NCI-H1930 (cell line): ENCODE measurements around the gene CEP85L.

Experiments
- DNase-seq, 2 experiments: peaks; one replicate each; lab custom pipeline; 2025; lab: John Stamatoyannopoulos, UW

Gene CEP85L

DNA sequence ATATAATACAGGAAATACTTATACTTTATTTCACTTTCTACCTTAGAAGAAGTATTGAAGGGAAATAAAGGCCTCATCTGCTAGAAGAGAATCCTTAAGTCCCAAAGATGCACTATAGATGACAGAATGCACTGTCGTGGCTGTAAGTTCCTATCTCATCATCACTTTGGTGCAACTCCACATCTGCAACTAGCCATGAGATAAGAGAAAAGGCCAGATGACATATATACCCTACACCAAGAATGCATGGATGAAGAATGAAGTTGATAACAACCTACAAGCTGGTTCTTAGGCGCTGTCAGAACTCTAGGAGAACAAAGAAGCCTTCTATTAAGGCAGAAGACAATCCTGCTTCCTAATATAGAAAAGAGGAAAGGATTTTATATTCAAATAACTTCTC, 114.9 kb downstream of the CEP85L start:
- DNase-seq = no peak

DNA sequence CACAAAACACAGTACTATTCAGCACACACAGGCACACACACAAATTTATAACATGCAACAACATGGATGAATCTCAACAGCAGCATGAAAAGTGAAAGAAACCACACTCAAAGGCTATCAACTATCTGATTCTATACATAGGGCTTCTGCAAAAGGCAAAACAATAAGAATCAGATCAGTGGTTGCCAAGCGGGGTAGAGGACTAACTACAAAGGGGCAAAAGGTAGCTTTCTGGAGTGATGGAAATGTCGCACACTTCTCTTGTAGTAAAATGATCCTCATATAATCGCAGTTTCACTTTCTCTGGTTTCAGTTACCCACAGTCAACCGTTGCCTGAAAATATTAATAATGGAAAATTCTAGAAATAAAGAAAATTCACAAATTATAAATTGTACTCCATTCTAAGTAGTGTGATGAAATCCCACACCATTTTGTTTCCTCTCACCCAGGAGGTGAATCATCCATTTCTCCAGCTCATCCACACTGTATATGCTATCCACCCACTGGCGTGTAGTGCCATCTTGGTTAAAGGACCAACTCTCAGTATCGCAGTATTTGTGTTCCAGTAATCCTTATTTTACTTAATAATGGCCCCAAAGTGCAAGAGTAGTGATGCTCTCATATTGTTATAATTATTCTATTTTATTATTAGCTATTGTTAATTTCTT, 116.1 kb downstream of the CEP85L start:
- DNase-seq = no peak

DNA sequence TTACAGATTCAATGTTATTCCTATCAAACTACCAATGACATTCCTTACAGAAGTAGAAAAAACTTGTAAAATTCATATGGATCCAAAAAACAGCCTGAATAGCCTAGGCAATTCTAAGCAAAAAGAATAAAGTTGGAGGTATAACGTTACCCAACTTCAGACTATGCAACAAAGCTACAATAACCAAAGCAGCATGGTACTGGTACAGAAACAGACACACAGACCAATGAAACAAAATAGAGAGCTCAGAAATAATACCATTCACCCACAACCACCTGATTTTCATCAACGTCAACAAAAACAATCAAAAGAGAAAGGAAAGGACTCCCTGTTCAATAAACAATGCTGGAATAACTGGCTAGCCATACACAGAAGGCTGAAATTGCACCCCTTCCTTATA, 120.4 kb downstream of the CEP85L start:
- DNase-seq = no peak

DNA sequence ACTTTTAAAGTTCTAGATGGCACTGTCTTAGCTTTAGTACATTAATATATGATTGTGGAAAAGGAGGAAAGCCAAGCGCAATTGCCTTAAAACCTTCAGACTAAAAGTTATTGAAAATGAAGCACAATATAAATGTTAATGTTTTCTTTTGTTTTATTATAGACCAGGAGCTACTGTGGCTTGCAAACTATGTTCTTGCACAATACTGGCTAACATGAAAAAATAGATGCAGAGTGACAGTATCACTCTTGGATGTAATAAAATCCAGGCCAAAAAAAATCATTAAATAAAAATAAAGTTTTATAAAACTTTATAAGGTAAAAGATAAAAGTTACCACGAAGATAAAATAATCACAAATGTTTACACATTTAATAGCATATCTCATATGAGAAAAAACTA, 121.6 kb downstream of the CEP85L start:
- DNase-seq = no peak

DNA sequence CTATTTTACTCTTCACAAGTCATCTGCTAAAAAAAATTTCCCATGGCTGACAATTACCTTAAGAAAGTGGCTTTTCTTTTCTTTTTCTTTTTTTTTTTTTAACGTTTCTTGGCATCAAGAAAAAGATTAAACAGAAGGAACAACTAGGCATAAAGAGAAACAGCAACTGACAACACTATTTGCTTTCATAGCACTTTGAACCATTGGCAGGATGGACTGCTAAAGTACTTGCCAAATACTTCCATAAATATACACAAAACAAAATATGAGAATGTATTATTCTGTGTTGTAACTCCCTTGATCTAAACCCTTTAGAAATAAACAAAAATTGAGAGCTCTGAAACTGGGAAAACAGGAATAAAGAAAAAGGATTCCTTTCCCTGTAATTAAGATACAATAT, 123.3 kb downstream of the CEP85L start:
- no peak for DNase-seq

DNA sequence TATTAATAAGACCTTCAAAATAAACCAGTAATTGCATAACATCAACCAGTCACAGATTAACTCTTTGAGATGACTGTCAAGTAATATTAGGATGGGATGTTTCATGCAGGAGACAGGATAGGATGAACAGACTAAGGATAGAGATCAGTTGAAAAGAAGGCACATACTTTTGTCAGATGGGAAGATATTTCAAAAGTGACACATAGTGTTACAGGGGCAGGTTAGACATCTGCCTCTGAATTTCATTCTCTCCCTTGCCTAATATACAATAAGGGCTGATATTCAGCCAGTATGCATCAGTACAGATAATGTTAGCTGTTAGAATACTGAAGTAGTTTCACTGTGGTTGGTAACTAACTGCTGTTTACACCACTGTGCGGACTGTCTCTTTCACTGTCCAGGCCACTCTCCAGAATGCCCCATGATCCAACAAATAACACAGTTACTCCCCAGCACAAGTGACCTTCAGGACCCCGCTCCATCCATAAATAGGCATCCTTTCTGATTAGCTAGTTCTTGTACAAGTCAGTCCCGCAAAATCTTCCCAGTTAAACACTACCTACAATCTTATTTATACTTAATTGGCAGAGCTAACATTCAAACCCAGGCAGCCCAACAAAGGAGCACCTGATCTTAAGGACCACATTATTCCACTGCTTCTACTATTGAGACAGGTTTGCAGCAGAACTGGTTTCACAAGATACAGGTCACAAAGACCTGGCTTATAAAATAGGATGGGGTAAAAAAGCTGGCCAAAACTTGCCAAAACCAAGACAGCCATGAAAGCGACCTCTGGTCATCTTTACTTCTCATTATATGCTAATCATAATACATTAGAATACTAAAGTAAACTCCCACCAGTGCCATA, 125.2 kb downstream of the CEP85L start:
- no peak for DNase-seq

DNA sequence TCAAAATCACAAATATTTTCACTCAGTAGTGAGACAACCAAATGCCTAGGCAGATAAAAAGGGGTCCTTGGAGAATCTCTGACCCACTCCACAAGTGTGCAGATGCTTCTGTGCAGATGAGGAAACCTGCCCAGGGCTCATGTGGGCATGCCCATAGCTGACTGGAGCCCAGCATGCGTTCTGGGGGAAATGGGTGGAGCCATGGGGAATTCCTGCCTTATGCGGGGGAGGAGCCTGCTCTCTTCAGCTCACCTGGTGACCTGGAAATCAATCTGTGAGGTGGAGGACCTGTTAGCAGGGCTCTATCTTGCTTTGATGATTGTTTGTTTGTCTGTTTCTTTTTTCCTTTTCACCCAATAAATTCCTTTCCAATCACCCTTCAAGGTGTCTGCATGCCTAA, 126.7 kb downstream of the CEP85L start:
- no peak for DNase-seq

DNA sequence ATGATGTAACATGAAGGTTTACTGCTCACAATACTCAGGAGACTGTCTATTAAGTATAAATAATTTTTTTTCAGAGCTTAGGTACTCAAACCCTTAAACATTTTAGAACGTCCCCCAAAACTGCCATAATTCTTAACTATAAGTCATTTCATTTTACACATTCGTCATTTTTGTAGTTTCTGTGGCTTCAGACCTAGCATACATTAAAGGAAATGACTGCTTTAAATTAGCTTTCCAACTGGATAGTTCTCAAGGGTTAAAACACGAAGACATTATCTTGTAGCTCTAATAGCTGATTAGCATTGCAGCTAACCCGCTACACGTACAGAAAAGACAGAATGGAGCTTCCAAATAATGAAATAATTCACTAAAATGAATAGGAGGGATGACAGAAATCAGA, 128.2 kb downstream of the CEP85L start:
- no peak for DNase-seq

DNA sequence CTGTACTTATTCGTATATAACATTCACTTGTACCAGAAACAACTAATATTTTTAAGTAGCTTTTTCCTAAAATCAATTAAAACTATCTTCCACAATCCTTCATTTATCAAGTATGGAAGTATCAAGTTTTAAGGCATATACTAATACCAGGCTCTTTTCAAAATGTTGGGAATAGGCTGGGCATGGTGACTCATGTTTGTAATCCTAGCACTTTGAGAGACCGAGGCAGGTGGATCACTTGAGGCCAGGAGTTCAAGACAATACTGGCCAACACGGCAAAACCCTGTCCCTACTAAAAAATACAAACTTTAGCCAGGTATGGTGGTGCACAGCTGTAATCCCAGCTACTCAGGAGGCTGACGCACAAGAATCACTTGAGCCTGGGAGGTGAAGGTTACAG, 129.0 kb downstream of the CEP85L start:
- DNase-seq = no peak

DNA sequence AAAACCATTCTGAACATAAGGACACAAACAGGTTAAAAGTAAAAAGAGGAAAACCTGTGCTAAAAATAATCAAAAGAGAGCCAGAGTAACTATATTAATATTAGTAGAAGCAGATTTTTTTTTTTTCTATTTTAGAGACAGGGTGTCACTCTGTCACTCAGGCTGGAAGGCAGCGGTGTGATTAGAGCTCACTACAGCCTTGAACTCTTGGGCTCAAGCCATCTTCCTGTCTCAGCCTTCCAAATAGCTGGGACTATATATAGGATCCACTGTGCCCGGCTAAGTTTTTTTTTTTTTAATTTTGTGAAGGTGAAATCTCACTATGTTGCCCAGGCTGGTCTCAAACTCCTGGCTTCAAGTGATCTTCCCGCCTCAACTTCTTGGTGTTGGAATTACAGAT, 136.7 kb downstream of the CEP85L start:
- no peak for DNase-seq

DNA sequence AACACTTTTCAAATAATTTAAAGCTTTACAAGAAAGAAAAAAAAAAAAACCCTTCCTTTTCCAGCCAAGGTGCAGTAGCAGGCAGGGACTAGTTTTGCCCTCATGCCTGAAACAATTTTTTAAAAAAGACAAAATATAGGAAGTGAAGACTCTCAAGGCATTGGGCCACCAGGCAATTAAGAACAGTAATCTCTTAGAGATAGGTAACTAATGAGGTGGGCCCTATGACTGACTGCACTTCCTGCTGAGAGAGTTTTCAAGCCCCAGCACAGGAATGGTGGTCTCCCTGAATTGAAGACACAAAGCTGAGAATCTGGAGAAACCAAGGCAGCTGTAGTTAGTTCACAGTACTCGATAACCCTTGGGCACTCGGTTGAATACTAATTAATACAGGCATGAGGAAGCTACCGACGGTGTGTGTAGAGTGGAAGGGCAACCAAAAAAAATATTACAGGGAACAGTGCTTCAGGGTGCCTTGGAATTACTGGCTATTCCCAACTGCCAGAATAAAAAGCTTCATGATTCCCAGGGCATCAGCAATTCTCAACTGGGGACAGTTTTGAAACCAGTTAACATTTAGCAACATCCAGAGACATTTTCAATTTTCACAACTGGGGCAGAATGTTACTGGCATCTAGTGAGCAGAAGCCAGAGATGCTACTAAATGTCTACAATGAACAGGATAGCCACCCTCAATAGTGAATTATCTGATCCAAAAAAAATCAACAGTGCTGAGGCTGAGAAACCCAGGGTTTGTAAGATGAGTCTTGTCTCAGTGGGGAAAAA, 139.3 kb downstream of the CEP85L start:
- DNase-seq = no peak

DNA sequence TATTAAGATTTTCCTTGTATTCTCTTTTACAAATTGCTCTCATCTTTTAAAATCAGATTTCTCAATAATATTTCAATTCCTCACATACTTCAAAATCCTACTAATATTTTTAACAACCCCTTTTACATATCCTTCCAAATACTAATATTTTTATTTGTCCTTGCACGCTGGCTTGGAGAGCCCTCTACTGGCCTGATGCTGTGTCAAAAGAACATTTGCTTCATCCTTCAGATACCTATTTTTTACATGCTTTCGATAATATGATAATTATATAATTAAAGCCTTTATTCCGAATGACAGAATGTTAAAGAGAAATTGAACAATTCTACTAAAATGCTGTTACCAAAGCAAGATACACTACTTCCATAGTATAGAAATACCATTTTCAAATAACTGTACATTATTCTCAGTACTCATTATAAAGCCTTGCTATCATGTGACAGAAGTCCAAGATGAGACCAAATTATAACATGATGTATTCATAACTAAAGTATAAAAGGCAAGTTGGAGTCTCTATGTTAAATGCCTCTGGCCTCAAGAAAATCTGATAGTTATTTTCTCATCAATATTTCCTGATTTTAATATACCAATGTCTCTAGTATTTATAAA, 142.3 kb downstream of the CEP85L start:
- peak in 1 of 2 experiments; percentile 9 for DNase-seq

DNA sequence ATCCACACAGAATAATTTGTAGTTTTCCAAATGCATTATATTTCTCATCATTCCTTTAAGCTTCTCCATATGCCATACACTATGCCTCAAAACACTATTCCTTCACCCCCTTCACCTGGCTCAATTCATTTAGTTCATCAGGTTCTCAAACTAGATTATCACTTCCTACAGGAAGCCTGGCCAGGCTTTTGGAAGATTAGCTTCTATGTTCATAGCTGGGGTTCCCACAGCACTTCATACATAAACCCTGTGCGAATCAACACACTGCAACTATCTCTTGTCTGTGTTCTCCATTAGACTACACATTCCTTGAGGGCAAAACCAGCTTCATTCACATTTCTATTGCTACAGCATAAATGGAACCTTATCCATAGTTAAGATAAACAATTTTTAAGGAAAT, 143.8 kb downstream of the CEP85L start:
- DNase-seq = no peak

DNA sequence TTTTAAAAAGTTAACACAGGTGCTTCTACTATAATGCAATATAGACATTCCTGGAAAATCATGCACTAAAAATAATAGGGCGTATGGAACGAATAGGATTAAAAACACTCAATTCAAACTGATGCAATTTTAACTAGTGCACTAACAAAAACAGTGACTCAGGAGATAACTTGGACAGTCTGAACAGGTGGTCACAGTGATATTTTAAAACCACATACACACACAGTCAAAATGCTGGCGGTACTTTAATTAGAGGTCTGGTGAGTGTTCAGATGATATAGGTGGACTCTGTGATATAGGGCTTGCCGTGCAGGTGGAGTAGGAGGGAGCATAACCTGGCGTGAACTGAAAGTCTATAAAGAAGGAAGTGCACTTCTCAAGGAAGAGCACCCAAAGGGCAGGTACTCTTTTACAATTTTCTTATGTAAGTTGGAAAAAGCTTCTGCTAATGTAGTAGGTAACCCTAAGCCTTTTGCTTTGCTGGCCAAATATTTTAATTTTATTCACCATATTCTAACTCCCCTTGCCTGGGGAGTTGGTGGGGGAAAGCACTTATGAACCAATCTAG, 145.2 kb downstream of the CEP85L start:
- DNase-seq = no peak

DNA sequence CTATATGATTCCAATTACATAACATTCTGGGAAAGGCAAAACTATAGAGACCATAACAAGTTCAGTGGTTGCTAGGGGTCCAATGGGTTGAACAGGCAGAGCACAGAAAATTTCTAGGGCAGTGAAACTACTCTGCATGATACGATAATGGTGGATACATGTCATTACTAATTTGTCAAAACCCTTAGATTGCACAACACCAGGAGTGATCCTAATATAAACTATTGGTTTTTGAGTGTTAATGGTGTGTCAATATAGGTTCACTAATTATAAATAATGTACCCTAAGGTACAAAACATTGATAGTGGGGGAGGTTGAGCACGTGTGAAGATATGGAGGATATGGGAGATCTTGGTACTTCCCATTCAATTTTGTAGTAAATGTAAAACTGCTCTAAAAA, 145.7 kb downstream of the CEP85L start:
- no peak for DNase-seq

DNA sequence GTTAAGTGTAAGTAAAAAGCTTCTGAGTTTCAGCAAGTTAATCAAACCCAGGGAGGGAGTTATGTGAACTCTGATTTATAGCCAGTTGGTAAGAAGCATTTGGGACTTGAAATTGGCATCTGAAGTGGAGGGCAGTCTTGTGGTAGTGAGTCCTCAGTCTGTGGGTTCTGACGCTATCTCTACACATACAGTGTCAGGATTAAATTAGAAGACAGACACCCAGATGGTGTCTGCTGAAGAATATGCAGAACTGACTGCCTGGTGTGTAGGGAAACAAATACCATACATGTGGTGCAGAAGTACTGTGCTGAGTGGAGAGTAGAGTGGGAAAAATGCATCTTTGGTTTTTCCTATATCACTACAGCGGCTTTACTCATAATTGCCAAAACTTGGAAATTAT, 146.8 kb downstream of the CEP85L start:
- no peak for DNase-seq

DNA sequence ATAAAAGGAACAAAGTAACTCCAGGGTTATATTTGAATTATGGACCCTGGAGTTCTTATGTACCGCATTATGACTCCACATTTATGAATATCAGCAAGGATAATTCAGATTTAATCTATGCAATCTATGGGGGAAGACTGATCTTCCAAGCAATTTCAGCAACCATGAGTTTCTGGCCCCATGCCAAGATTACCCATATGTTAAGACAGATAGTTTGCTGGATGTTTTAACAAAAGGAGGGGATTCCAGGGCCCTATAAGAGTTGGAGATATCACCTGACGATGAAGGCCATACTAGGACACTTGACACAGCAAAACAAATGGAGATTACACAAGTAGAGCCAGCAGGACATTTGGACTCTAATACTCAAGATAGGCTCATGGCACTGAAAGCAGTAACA, 149.2 kb downstream of the CEP85L start:
- no peak for DNase-seq

DNA sequence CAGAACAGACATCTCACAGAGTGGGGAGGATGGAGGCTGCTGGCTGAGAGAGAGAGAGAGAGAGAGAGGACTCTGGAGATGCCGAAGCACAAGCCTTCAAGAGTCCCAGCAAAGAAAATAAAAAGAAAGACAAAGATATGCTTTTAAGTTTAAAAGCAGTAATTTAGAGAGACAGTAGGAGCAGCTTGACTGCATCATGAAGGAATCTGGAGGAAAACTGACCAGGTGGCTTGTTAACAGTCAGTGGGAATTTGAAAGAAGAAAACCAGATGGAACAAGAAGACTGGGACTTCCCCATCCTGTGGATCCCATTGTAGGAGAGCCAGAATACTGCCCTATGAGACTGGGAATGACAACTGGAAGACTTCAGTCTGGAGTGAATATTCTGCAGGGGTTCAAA, 149.6 kb downstream of the CEP85L start:
- DNase-seq = no peak

DNA sequence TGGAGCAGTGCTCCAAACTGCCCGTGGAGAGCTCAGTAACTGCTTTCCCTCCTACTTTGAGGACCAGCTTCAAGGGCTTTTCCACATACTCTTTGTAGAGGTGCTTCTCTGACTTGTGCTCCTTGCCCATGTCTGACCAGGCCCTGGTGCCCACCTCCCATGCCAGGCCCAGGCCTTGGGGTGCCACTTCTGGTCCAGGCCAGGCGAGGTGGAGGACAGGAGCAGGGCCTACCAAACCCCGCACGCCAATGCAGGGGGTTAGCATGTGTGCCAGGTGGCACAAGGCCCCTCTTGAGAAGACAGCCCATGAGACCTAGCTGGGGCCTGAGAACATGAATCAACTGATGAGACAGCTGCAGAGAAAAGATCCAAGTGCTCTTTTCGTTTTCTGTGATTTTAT, 150.3 kb downstream of the CEP85L start:
- DNase-seq = no peak

DNA sequence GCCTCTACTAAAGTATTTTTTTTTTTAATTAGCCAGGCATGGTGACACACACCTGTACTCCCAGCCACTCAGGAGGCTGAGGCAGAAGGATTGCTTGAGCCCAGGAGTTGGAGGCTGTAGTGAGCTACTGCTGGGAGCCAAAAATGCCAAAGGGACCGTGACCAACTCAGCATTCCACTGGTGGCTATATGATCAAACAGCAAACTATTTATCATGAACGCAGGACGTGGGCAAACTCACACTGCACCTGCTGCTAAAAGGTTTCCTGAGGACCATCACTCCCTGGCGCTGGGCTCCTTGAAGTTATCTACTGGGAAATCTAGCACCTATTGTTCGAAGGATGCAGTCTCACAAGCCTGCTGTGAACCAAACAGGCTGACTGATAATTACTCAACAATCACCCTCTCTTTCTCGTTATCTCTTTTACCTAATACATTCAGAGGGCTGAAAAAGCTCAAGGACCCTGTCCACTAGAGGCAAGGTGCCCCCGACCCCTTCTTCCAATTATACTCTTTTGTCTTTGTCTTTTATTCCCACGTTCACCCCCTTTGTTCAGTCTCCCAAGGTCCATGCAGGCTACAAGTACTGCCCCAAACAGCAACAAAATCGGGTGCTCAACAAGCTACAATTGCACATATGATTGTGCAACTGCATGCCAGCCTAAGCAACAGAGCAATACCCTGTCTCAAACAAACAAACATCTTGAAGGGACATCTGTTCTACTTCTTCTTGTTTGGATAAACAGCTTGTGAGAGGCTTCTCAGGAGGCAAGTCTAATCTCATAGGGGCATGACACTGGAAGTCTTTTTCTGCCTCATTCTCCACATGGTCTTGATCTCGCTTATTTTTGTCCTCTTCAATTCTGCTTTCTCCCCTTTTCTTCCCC, 151.0 kb downstream of the CEP85L start:
- DNase-seq = no peak
